HepG2 (cell line): ENCODE results near the gene STMN3. TPM values are rescaled to one million over a fixed set of nuclear protein-coding genes. Genes with fewer than 3 reads are reported as not detected.

Source experiments
- ATAC-seq: fragments of 200-7000 bp; cut with Tn5 transposase; 3 replicates; pipeline ENCODE4 v1.9.1; 2020; ENCODE audit warnings: mild to moderate bottlenecking, moderate library complexity
- BruUV-seq: library from RNA; stranded (reverse); fragments of 400-500 nt; replicated peaks from 2 replicates; lab custom pipeline; 2021; lab: Mats Ljungman, UMichigan
- CTCF ChIA-PET: fragments of 300-600 bp; formaldehyde crosslinking; extraction: SDS; loops from one replicate; lab custom pipeline; 2021; ENCODE audit warnings: low total read pairs, inconsistent platforms, low intra/inter-chr PET ratio; lab: Yijun Ruan, JAX
- POLR2A ChIA-PET: fragments of 350-600 bp; sonication (Branson Sonifier 250); formaldehyde crosslinking; loops from one replicate; lab custom pipeline; 2020; ENCODE audit warnings: antibody characterized with exemption, inconsistent platforms; lab: Yijun Ruan, JAX
- DNase-seq: peaks from one replicate; pipeline ENCODE4 v3.0.0-alpha.2; 2015; ENCODE audit warnings: low spot score
- FAIRE-seq: peaks from 3 replicates; lab custom pipeline; 2011; peaks lifted over from hg19 to GRCh38; lab: Jason Lieb, UNC
- H2AFZ ChIP-seq: one replicate; pipeline ENCODE4 v1.6.1; 2011; ENCODE audit warnings: low read length, inconsistent platforms
- H3K27ac ChIP-seq: fragments of 300-600 bp; 3 replicates; pipeline ENCODE4 v1.8.0; 2011; ENCODE audit warnings: mixed run types, mild to moderate bottlenecking, mixed read lengths, low read length, inconsistent platforms; ENCODE audit not compliant: insufficient read depth; ENCODE audit errors: extremely low read length
- H3K27me3 ChIP-seq, 2 experiments: fragments of 200-600 bp in 1 of 2; 2 replicates in 1 of 2; 3 replicates in 1 of 2; pipeline versions ENCODE4 v1.6.0 to v1.8.0; 2011; ENCODE audit warnings: low read length in 2 of 2, mild to moderate bottlenecking in 2 of 2, moderate library complexity in 2 of 2, inconsistent platforms in 1 of 2; ENCODE audit not compliant: insufficient read depth in 2 of 2, control insufficient read depth in 1 of 2
- H3K36me3 ChIP-seq, 2 experiments: fragments of 200-600 bp in 1 of 2; replicated peaks in 1 of 2; 2 replicates in 1 of 2; 3 replicates in 1 of 2; pipeline versions ENCODE4 v1.5.1 to v1.8.0; 2011; ENCODE audit warnings: low read length in 2 of 2, inconsistent platforms in 1 of 2; ENCODE audit not compliant: insufficient read depth in 2 of 2, control insufficient read depth in 1 of 2
- H3K4me1 ChIP-seq: 2 replicates; pipeline ENCODE4 v1.5.1; 2012; ENCODE audit warnings: low read length, inconsistent platforms; ENCODE audit not compliant: insufficient read depth
- H3K4me2 ChIP-seq: 2 replicates; pipeline ENCODE4 v1.6.0; 2011; ENCODE audit warnings: low read depth, low read length, inconsistent platforms
- H3K4me3 ChIP-seq, 3 experiments: fragments of 200-600 bp in 1 of 3; sonication (generic), shearing (Covaris generic) in 1 of 3; replicated peaks in 1 of 3; 2 replicates each; pipeline ENCODE4 v1.5.1; 2011 to 2016; ENCODE audit warnings: low read length in 3 of 3, inconsistent platforms in 2 of 3, low read depth in 2 of 3, mild to moderate bottlenecking in 2 of 3, control low read depth in 1 of 3, mixed read lengths in 1 of 3; ENCODE audit not compliant: insufficient read depth in 1 of 3
- H3K79me2 ChIP-seq: one replicate; pipeline ENCODE4 v1.6.1; 2011; ENCODE audit warnings: low read length, inconsistent platforms; ENCODE audit not compliant: insufficient read depth
- H3K9ac ChIP-seq: 2 replicates; pipeline ENCODE4 v1.6.0; 2011; ENCODE audit warnings: mild to moderate bottlenecking, low read depth, low read length, inconsistent platforms; ENCODE audit not compliant: insufficient read depth
- H3K9me3 ChIP-seq: 2 replicates; pipeline ENCODE4 v1.5.1; 2012; ENCODE audit warnings: mild to moderate bottlenecking, low read length
- H4K20me1 ChIP-seq: 2 replicates; pipeline ENCODE4 v1.6.0; 2011; ENCODE audit warnings: inconsistent platforms, mild to moderate bottlenecking, low read length, moderate library complexity; ENCODE audit not compliant: insufficient read depth
- AGO1 ChIP-seq: fragments of 200-400 bp; formaldehyde crosslinking; IDR thresholded peaks from 2 replicates; pipeline ENCODE4 v1.6.1; 2017; ENCODE audit warnings: mild to moderate bottlenecking, low read depth, low read length, moderate library complexity; ENCODE audit not compliant: poor library complexity, severe bottlenecking
- AHR ChIP-seq: IDR thresholded peaks from 2 replicates; pipeline ENCODE4 v1.6.1; 2018; ENCODE audit warnings: missing genetic modification reagents, missing compliant biosample characterization
- GATAD2A ChIP-seq: IDR thresholded peaks from 2 replicates; pipeline ENCODE4 v1.6.1; 2016
- GTF2F1 ChIP-seq: fragments of 150-350 bp; IDR thresholded peaks from 2 replicates; pipeline ENCODE4 v1.6.1; 2014; ENCODE audit warnings: low read length
- KDM1A ChIP-seq: IDR thresholded peaks from 2 replicates; pipeline ENCODE4 v1.6.1; 2016; ENCODE audit warnings: missing compliant biosample characterization
- KLF12 ChIP-seq: sonication (generic); formaldehyde crosslinking; IDR thresholded peaks from 2 replicates; pipeline ENCODE4 v1.4.0; 2020; ENCODE audit warnings: missing genetic modification reagents, borderline replicate concordance
- MTERF4 ChIP-seq: sonication (generic); formaldehyde crosslinking; IDR thresholded peaks from 2 replicates; pipeline ENCODE4 v1.8.0; 2023; ENCODE audit warnings: mild to moderate bottlenecking, missing genetic modification reagents
- PITX1 ChIP-seq: sonication (generic); formaldehyde crosslinking; IDR thresholded peaks from 2 replicates; pipeline ENCODE4 v1.5.1; 2020; ENCODE audit warnings: mild to moderate bottlenecking, missing genetic modification reagents
- ZBTB14 ChIP-seq: sonication (generic); formaldehyde crosslinking; IDR thresholded peaks from 2 replicates; pipeline ENCODE4 v1.4.0; 2020; ENCODE audit warnings: missing genetic modification reagents
- ZNF44 ChIP-seq: sonication (generic); formaldehyde crosslinking; IDR thresholded peaks from 2 replicates; pipeline ENCODE4 v1.5.1; 2020; ENCODE audit warnings: mild to moderate bottlenecking, missing genetic modification reagents
- ZNF451 ChIP-seq: sonication (generic); formaldehyde crosslinking; IDR thresholded peaks from 2 replicates; pipeline ENCODE4 v1.5.0; 2020; ENCODE audit warnings: mild to moderate bottlenecking, missing genetic modification reagents
- ZNF556 ChIP-seq: sonication (generic); formaldehyde crosslinking; IDR thresholded peaks from 2 replicates; pipeline ENCODE4 v1.4.0; 2020; ENCODE audit warnings: mild to moderate bottlenecking, missing genetic modification reagents, borderline replicate concordance
- ZNF704 ChIP-seq: sonication (generic); formaldehyde crosslinking; IDR thresholded peaks from 2 replicates; pipeline ENCODE4 v1.8.1; 2023; ENCODE audit warnings: mild to moderate bottlenecking, inconsistent platforms, moderate library complexity, missing genetic modification reagents, borderline replicate concordance
- ZNF784 ChIP-seq: sonication (generic); formaldehyde crosslinking; IDR thresholded peaks from 2 replicates; pipeline ENCODE4 v1.5.1; 2020; ENCODE audit warnings: missing genetic modification reagents, mild to moderate bottlenecking, borderline replicate concordance
- ZNF800 ChIP-seq: sonication (generic); formaldehyde crosslinking; IDR thresholded peaks from 2 replicates; pipeline ENCODE4 v1.4.0; 2020; ENCODE audit warnings: missing genetic modification reagents
- ZSCAN25 ChIP-seq: sonication (generic); formaldehyde crosslinking; IDR thresholded peaks from 2 replicates; pipeline ENCODE4 v1.8.0; 2022; ENCODE audit warnings: mild to moderate bottlenecking, missing genetic modification reagents
- ZSCAN31 ChIP-seq: sonication (generic); formaldehyde crosslinking; IDR thresholded peaks from 2 replicates; pipeline ENCODE4 v1.5.0; 2020; ENCODE audit warnings: low read depth, mild to moderate bottlenecking, missing genetic modification reagents
- WGBS: methylation state at CpG from one replicate; pipeline ENCODE4 v1.1.6; 2017; ENCODE audit warnings: low lambda C conversion rate; 5-methylcytosine and 5-hydroxymethylcytosine counted together
- in situ Hi-C: cut with HindIII; loops from 2 replicates; pipeline ENCODE4 v1.10.0; 2017; ENCODE audit warnings: low pct_unique_long_range_greater_than_20kb; ENCODE audit not compliant: extremely low pct_ligation_motif_present
- intact Hi-C: fragments of 100-400 bp; cut with micrococcal nuclease; formaldehyde crosslinking; loops from one replicate; pipeline ENCODE4 v1.10.0; 2022; ENCODE audit not compliant: unreplicated experiment
- polyA plus RNA-seq, 8 experiments: library from polyadenylated mRNA; depleted of rRNA in 3 of 8; stranded (reverse) in 7 of 8; unstranded in 1 of 8; fragments of >200 nt; fragmentation: Illumina TruSeq in 4 of 8; extraction: Trizol in 4 of 8; gene quantifications; 2 replicates each; pipeline versions ENCODE4 v1.2.1 to v1.2.3, GENCODE V29; 2011 to 2016; ENCODE audit warnings: low read depth in 4 of 8, missing spikeins in 1 of 8, mixed read lengths in 1 of 8; ENCODE audit not compliant: insufficient read depth in 1 of 8
- total RNA-seq, 5 experiments: library from RNA; depleted of rRNA; stranded (reverse); fragments of >200 nt; fragmentation: Illumina TruSeq; extraction: Trizol; gene quantifications; 2 replicates each; pipeline ENCODE4 v1.2.3, GENCODE V29; 2016; ENCODE audit warnings: low read depth in 1 of 5

Gene STMN3
- total and polyA plus RNA-seq, 2 of the 13 experiments (the other 11 are each of a cell fraction or from before 2014, with no cell fraction given) = 21.0 to 48.3 TPM

- in situ Hi-C loops = no loop called here
- 11% methylated on average over 33 of the region's 36 CpGs for WGBS
- ATAC-seq = peak; percentile 32
- ChIA-PET CTCF (no interaction called here), POLR2A (interaction anchor here (0.7 to 2.3 kb wide), 6 partner anchors 16 to 91 kb away, joined by 3 to 11 read pairs (median 7); partner anchors contain the start of genes HELZ2, PTK6 and RTEL1)
- no TSS peak for BruUV-seq
- Histone ChIP-seq H3K4me3 (peak overlapping the region; percentile 83 to 100 (median 98)), H3K27me3 (no peaks in the 10 kb centered on the region; a peak in 1 of 5 replicates), H3K79me2 (peaks cover 37% of the 10 kb centered on the region), H2AFZ (no peak overlapping the region), H3K4me1 (peaks cover 44% of the 10 kb centered on the region), H3K4me2 (peak overlapping the region; percentile 85), H3K36me3 (peaks cover 0 to 2% of the 10 kb centered on the region in 2 experiments; a peak in 1 of 5 replicates), H3K9me3 (no peaks in the 10 kb centered on the region), H3K27ac (peak overlapping the region; percentile 86), H4K20me1 (no peaks in the 10 kb centered on the region), H3K9ac (peak overlapping the region; percentile 94)
- FAIRE-seq = no peak
- DNase-seq = peak; percentile 57
- intact Hi-C loops = loop anchor here (5.0 kb wide), 1 partner anchor 89 kb away; the partner anchor contains the start of gene PTK6
- TF ChIP-seq GTF2F1 = no peak
- TF ChIP-seq ZNF784 = no peak; the same call in 1 of the 2 replicates
- TF ChIP-seq ZBTB14 (CRISPR knock-in tag) = peak; percentile 23; the same call in 1 of the 2 replicates
- TF ChIP-seq ZNF44 (CRISPR knock-in tag) = 0 out of 2 replicates have a peak, but pooled peaks have one; percentile 27
- TF ChIP-seq ZNF800 (CRISPR knock-in tag) = 0 out of 2 replicates have a peak, but pooled peaks have one; percentile 46
- TF ChIP-seq AHR (CRISPR knock-in tag) = peak; percentile 48; the same call in 1 of the 2 replicates
- TF ChIP-seq AGO1 = peak; percentile 64
- peak; percentile 74 for TF ChIP-seq ZNF451 (CRISPR knock-in tag)
- peak; percentile 68; the same call in 1 of the 2 replicates for TF ChIP-seq ZNF704 (CRISPR knock-in tag)
- peak; percentile 70; the same call in 1 of the 2 replicates for TF ChIP-seq KLF12 (CRISPR knock-in tag)
- TF ChIP-seq ZSCAN31 = no peak
- no peak; the same call in 1 of the 2 replicates for TF ChIP-seq PITX1 (CRISPR knock-in tag)
- TF ChIP-seq KDM1A = no peak
- peak; percentile 43; the same call in 1 of the 2 replicates for TF ChIP-seq GATAD2A (CRISPR knock-in tag)
- TF ChIP-seq MTERF4 (CRISPR knock-in tag) = peak; percentile 56; the same call in 1 of the 2 replicates
- TF ChIP-seq ZSCAN25 (CRISPR knock-in tag) = 0 out of 2 replicates have a peak, but pooled peaks have one; percentile 21
- TF ChIP-seq ZNF556 (CRISPR knock-in tag) = peak; percentile 62; the same call in 1 of the 2 replicates
Observed at GRCh38 chr20:63625771-63626423, 27.3 kb downstream of the STMN3 start.
